CD4-positive, alpha-beta T cell treated with Interleukin-2 at 100 ng/mL for 4 hours (primary cell): ENCODE measurements around the gene HYI.

ENCODE experiments used
- DNase-seq: peaks from one replicate; pipeline ENCODE4 v3.0.0-alpha.2; 2020; ENCODE audit warnings: low spot score

HYI gene

DNA sequence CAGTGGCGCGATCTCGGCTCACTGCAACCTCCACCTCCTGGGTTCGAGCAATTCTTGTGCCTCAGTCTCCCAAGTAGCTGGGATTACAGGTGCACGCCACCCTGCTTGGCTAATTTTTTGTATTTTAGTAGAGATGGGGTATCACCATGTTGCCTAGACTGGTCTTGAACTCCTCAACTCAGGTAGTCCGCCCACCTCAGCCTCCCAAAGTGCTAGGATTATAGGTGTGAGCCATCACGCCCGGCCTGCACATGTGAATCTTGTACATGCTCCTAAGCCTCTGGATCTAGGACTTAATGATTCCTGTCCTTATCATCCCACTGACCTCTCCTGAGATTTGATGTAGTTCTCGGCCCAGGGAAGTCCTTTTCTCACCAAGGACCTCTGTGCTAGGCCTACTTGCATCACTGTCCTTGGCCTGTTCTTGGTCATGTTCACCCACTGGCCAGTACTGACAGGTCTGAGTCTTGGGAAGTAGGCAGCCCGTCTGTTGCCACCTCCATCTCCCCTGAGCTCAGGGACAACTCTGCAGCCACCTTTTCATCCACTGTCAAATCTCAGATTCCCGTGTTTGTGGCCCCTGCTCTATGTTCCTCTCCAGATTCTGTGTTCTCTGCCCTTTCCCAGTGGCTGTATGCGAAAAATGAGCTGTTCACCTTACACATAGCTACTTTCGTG, 9.4 kb downstream of the HYI start:
- DNase-seq, result no peak

DNA sequence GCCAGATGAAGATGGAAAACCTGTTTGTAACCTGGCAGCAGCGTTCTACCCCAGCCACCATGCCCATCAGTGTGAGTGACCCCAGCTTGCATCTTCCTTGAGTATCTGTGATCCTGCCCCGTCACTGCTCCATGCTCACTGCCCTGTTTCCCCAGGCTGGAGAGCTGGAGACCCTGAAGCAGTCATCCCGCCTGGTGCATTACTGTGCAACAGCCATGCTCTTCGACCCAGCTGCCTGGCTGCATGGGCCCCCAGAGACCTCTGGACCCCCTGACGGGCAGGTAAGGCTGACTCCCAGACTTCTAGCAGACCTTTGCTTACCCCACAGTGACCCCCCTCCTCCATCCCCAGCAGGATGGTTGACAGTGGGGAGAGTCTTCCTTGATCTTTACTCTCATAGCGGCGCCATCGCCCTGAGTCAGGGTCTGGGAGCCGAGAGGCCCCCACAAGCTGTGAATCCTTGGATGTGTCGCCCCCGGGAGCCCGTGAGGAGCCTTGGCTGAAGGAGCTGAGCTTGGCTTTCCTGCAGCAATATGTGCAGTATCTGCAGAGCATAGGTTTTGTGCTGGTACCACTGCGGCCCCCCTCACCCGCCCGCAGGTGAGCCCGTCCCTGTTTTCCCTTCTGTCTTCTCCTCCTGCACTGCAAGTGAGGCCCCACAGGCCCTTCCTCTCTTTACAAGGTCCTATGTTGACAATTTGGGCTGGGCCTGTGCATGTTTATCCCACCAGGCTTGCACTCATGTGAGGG, 10.4 kb downstream of the HYI start:
- no peak for DNase-seq

GRCh38 chr1:43442756-43443155, 11.0 kb downstream of the HYI start:
- no peak for DNase-seq

DNA sequence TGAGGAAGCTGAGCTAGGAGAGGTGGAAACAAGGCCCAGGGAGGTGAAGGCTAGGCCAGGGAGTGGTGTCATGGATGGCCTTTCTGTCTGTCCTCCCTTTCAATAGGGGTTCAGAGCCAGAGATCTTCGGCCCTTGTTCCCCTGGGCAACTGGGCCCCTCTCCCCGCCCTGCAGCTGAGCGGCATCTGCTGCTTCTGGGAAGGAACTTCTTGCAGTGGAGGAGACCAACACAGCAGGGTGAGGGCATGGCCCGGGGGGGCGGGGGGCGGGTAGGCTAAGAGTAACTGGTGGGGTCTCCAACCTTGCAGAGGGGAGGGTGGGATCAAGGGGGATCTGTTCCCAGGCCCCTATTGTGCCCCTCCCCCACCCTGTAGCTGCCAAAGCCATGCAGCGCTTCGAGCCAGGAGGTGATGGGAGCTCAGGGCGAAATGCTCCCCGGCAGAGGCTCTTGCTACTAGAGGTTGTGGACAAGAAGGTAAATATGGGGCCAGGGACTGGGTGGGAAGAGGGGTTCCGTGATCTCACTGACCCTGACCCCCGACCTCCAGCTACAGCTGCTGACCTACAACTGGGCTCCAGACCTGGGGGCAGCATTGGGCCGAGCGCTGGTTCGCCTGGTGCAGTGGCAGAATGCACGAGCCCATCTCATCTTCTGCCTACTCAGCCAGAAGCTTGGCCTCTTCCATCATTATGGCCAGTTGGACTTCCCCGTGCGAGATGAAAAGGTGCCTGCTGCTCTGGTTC, 11.7 kb downstream of the HYI start:
- DNase-seq, result no peak

DNA sequence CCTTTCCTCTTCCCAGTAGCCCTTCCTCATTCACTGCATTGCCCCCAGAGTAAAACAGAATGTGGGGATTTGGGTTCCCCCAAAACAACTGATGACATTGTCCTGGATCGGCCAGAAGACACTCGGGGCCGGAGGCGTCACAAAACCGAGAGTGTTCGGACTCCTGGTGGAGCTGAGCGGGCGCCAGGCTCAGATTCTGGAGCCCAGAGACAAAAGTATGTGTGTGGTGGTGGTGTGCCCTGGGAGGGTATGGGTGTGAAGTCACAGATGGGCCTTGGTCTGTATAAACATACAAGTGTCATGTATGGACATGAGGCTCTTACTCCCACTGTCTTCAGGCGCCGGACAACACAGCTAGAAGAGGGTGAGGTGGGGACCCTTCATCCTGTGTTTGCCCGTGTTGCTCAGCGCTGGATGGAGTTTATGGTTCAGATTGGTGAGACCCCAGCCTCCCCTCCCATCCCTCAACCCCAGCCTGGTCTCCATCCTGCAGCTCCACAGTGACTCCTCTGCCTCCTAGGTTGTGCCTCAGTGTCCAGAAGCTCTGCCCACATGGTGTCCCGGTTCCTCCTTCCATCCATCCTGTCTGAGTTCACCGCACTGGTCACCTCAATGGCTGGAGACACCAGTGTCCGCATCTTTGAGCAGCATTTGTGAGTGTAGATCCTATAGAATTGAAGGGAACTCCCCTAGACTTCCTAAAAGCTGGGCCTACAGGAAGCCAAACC, 12.4 kb downstream of the HYI start:
- DNase-seq, result no peak

- DNase-seq, result no peak
Observed at GRCh38 chr1:43440358-43440757, 13.4 kb downstream of the HYI start.

GRCh38 chr1:43439781-43440180, 13.9 kb downstream of the HYI start:
- DNase-seq, result no peak

- no peak for DNase-seq
Observed at GRCh38 chr1:43438953-43439581, 14.7 kb downstream of the HYI start.

DNA sequence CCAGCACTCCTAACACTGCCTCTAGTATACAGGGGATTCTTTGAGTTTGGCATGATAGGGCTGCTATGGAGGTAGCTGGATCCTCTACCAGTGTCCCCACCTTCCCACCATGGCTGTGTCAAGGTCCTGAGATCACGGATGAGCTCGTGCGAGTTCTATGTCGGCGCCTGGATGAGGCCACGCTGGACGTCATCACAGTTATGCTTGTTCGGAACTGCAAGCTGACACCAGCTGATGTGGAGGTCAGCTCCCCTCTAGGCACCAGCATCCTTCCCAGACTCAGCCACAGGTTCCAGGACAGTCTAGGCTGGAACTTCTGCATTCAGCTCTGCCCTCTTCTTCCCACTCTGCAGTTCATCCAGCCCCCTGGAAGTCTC, 15.2 kb downstream of the HYI start:
- no peak for DNase-seq

DNA sequence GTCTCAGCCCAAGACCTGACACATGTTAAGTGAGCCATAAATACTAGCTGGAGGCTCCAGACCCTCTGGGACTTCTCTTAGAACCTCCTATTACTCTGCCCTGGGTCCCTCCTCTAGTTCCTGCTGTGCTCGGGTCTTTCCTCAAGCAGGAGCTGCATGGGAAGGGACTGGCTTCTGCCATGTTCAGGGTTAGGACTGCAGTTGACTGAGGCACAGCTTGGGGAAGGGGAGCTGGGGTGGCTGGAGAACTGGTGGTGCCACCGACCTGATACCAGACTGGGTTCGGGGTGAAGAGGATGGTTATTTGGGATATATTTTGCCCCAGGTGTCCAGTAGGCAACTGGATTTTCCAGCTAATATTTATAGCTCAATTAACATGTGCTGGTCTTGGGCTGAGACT, 15.7 kb downstream of the HYI start:
- DNase-seq, result no peak

DNA sequence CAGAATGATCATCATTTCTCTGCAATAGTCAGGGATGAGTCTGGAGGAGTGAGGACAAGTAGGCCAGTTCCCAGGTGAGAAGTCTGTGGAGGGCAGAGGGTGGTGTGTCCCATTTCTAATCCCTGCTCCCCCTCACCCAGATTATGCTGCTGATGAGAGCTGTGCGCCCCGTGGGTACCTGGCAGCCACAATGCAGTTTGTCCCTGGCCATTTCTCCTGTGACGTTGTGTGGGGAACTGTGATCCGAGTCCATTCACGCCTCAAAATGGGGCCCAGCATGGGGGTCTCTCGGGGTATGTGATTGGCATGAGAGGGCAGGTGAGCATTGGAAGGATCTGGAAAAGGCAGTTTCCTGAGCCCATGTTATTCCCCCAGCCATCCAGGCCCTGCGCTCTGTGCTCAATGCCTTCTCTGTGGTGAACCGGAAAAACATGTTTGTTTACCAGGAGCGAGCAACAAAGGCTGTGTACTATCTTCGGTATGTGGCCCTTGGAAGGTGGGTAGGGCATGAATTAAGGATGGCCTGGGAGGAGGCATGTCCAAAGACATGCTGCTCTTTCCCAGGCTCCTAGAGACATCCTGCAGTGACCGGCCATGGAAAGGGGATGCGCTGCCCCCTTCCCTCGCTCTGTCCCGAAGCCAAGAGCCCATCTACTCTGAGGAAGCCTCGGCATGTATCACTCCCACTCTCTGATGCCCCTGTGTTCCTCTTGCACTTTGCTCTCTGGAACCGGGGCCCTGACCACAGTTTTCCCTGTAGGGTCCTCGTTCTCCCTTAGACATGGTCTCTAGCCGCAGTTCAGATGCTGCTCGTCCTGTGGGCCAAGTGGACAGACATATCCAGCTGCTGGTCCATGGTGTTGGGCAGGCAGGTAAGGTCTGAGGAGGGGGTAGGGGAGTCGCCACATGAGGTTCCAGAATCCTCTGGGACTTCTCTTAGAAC, 16.4 kb downstream of the HYI start:
- DNase-seq, result no peak

GRCh38 chr1:43436371-43436770, 17.4 kb downstream of the HYI start:
- DNase-seq, result no peak

GRCh38 chr1:43435146-43436145, 18.3 kb downstream of the HYI start:
- DNase-seq, result no peak

GRCh38 chr1:43434256-43434655, 19.5 kb downstream of the HYI start:
- DNase-seq, result no peak

GRCh38 chr1:43432907-43433306, 20.8 kb downstream of the HYI start:
- DNase-seq, result no peak

DNA sequence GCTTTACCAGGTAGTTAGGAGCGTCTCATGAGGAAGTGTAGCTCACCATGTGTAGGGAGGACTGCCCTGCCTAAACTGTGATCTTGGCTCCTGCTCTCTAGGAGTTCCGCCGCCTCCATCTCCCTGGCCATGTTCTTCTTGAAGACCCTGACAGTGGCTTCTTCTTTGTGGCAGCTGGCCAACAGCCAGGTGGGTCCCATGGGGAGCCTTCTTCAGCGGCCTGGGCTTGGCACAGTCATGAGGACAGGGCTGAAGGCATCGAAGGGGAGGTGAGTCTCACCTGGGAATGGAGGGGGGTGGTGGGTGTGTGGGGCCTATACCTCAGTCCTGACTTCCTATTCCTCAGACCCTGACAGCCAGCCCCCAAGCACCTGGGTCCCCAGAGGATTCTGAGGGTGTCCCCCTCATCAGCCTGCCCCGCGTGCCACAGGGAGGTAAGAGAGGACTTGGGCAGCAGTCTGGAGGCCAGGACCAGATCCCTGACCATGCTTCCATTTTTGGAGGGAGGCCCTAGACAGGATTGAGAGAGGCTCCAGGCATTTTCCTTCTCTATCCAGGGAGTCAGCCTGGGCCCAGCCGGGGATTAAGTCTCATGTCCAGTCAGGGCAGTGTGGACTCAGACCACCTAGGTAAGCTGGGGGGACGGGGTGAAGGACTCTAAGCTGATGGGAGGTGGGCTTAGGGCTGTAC, 21.4 kb downstream of the HYI start:
- no peak for DNase-seq

DNA sequence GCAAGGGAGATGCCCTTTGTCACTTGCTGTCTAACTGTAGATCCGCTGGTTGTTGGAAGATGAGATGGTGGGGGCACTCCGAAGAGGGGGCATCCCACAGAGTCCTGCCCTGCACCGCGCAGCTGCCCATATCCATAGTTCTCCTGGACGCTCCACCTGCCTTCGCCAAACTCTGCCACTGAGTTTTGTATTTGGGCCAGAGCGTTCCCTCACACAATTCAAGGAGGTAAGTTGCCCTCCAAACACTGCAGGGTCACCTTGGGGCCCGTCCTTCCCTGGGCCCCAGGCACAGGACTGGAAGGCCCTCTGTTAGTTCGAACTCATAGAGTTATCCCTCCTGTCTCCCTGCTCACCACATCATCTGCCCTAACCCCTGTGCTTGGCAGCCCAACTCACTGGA, 22.1 kb downstream of the HYI start:
- DNase-seq, result no peak

- DNase-seq, result no peak
Observed at GRCh38 chr1:43430831-43431230, 22.9 kb downstream of the HYI start.

DNA sequence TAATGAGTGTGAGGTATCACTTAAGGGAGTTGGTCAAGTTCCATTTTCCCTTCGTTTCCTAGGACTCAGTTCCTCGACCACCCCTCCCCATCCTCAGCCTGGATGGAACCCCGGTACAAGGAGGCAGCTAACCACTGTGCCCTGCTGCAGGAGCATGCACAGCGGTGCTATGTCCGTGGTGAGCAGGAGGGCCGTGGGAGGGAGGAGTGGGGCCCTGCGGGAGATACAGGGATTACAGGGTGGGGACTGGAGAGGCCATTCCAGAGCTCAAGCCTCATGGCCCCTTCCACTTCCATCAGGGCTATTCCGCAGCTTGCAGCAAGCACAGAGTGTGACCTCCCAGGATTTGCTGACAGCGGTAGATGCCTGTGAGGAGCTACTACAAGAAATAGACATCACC, 25.8 kb downstream of the HYI start:
- DNase-seq, result no peak
